T-helper 1 cell treated with Interleukin-12 subunit alpha and Interleukin-12 subunit beta and Interleukin-4 antibody, amounts not matched to agents 30 μg/mL and 1 μg/mL, for 36 hours (primary cell): ENCODE data around the gene TXLNG.

Experiments
- H3K27ac Mint-ChIP-seq: one replicate; pipeline ENCODE4 v1.8.0; 2021; ENCODE audit warnings: mild to moderate bottlenecking, mixed read lengths
- H3K27me3 Mint-ChIP-seq: one replicate; pipeline ENCODE4 v1.8.0; 2021; ENCODE audit warnings: low read depth, mixed read lengths
- H3K36me3 Mint-ChIP-seq: one replicate; pipeline ENCODE4 v1.8.0; 2021; ENCODE audit warnings: low read depth, mixed read lengths
- H3K4me1 Mint-ChIP-seq: one replicate; pipeline ENCODE4 v1.8.0; 2021; ENCODE audit warnings: low read depth, mixed read lengths
- H3K4me3 Mint-ChIP-seq: one replicate; pipeline ENCODE4 v1.8.0; 2021; ENCODE audit warnings: mild to moderate bottlenecking, moderate library complexity, mixed read lengths
- H3K9me3 Mint-ChIP-seq: one replicate; pipeline ENCODE4 v1.8.0; 2021; ENCODE audit warnings: mixed read lengths

TXLNG gene

DNA sequence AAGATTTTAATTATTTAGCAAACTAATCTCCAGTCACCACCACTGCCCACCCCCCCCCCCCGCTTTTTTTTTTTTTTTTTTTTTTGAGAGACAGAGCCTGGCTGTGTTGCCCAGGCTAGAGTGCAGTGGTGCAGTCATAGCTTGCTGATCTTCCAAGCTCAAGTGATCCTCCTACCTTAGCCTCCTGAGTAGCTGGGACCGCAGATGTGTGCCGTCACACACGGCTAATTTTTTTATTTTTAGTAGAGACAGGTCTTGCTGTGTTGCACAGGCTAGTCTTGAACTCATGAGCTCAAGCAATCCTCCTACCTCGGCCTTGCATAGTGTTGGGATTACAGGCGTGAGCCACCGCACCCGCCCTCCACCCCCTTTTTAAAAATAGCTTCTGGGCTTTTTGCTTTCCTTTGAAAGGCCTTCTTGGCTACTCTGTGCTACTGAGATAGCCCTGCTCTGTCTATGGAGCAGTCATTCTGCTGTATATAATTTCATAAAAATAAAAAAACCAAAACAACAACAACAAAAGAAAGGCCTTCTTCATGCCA, 18.7 kb downstream of the TXLNG start:
- H3K27me3 Mint-ChIP-seq, result no peaks in the 10 kb centered on the region
- no peak overlapping the region for H3K4me3 Mint-ChIP-seq
- H3K36me3 Mint-ChIP-seq, result no peaks in the 10 kb centered on the region
- peaks cover 5% of the 10 kb centered on the region for H3K4me1 Mint-ChIP-seq
- no peak overlapping the region for H3K27ac Mint-ChIP-seq
- H3K9me3 Mint-ChIP-seq, result no peaks in the 10 kb centered on the region

DNA sequence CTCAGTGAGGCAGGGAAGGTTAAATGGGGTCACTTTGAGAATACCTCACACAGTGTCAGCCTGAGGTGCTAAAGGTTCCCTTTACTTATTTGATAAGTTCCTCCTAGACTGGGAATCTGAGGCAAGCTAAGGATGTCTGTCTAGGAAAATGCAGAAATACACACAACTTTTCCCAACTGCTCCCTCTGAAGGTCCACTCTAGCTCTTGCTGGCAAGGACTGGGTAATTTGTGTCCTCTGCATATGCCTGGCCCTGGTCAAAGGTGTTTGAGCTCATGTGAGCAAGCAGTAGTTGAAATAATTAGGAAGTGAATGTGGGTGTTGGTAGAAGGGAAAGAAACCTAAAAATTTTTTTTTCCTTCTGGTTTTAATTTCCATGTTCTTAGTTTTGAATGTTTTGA, 21.3 kb downstream of the TXLNG start:
- peaks cover 5% of the 10 kb centered on the region for H3K4me1 Mint-ChIP-seq
- no peaks in the 10 kb centered on the region for H3K9me3 Mint-ChIP-seq
- no peaks in the 10 kb centered on the region for H3K36me3 Mint-ChIP-seq
- H3K27me3 Mint-ChIP-seq, result no peaks in the 10 kb centered on the region
- H3K4me3 Mint-ChIP-seq, result no peak overlapping the region
- no peak overlapping the region for H3K27ac Mint-ChIP-seq

DNA sequence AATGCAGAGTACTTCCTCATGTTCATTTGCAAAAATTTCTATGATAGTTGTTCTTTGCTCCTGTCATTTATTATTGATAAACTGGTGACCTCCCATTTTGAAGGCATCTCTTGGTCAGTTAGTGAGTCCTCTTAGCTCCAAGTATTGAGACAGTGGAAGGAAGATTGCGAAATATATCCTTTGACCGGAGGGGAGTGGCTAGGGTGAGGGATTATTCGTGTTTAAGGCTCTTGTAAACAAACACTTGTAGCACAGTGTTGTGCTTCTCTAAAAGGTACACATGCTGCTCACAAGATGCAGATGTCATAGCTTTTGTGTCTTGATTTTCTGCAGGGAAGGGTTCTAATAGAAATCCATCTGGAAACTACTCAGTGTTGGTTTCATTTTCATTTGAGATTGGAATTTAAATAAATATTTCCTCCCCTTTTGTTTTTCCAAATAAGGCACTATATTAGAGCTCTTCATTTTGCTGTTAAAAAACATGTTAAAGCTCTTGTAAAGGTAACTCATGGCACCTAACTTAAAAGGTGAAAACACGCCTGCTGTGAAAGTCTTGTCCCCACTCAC, 21.8 kb downstream of the TXLNG start:
- Mint-ChIP-seq H3K4me1 (peaks cover 5% of the 10 kb centered on the region), H3K27me3 (no peaks in the 10 kb centered on the region), H3K4me3 (no peak overlapping the region), H3K27ac (no peak overlapping the region), H3K9me3 (no peaks in the 10 kb centered on the region), H3K36me3 (peaks cover 2% of the 10 kb centered on the region)

DNA sequence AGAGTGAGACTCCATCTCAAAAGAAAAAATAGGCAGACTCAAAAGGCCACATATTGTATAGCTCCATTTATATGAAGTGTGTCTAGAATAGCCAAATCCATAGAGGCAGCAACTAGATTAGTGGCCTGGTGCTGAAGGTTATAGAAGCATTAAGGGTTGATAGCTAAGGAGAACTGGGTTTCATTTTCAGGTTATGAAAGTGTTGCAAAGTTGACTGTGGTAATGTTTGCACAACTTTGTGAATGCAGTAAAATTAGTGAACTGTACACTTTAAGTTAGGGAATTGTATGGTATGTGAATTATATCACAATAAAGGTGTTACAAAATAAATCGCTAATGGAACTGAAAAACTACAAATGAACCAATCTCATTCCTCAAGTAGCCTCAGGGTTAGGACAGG, 28.3 kb downstream of the TXLNG start:
- H3K27me3 Mint-ChIP-seq, result no peaks in the 10 kb centered on the region
- H3K4me3 Mint-ChIP-seq, result no peak overlapping the region
- peaks cover 2% of the 10 kb centered on the region for H3K36me3 Mint-ChIP-seq
- no peak overlapping the region for H3K27ac Mint-ChIP-seq
- H3K9me3 Mint-ChIP-seq, result no peaks in the 10 kb centered on the region
- peaks cover 5% of the 10 kb centered on the region for H3K4me1 Mint-ChIP-seq

DNA sequence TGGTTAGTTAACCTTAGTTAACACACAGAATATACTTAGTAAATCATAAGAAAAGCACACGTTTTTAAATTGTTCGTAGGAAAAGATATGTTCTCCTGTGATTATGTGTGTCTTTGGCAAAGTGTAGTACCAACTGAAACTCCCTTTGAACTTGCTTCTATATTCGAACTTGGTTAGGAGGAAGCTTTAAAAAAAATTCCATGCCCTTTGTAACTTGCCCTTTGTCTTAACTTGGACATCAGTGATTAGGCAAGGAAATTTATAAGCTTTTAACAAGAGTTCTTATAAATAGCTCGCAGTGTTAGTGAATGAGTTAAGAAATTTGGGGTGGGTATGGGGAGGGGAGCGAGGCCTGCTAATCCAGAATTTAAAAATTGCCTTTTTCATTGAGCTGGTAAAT, 33.4 kb downstream of the TXLNG start:
- H3K4me1 Mint-ChIP-seq, result peaks cover 5% of the 10 kb centered on the region
- peaks cover 5% of the 10 kb centered on the region for H3K36me3 Mint-ChIP-seq
- H3K4me3 Mint-ChIP-seq, result no peak overlapping the region
- H3K9me3 Mint-ChIP-seq, result no peaks in the 10 kb centered on the region
- no peak overlapping the region for H3K27ac Mint-ChIP-seq
- no peaks in the 10 kb centered on the region for H3K27me3 Mint-ChIP-seq

DNA sequence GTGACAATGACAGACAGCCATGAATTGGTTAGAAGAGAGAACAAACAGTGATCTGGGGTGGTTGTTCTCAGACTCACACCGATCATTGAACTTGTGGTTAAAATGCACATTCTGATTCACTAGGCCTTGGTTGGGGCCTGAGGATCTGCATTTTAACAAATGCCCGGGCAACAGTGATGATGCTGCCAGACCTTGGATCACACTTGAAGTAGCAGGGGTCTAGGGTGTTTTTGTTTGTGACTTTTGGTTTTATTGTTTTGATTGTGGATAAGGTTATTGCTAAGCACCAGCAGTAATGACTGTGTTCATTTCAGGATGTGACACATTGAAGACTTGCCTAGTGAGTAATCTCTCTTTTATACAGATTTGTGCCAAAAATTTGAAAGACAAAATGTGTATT, 36.5 kb downstream of the TXLNG start:
- Mint-ChIP-seq H3K36me3 (peaks cover 5% of the 10 kb centered on the region), H3K4me1 (peaks cover 4% of the 10 kb centered on the region), H3K9me3 (no peaks in the 10 kb centered on the region), H3K27me3 (no peaks in the 10 kb centered on the region), H3K4me3 (no peak overlapping the region), H3K27ac (peak overlapping the region; percentile 49)

DNA sequence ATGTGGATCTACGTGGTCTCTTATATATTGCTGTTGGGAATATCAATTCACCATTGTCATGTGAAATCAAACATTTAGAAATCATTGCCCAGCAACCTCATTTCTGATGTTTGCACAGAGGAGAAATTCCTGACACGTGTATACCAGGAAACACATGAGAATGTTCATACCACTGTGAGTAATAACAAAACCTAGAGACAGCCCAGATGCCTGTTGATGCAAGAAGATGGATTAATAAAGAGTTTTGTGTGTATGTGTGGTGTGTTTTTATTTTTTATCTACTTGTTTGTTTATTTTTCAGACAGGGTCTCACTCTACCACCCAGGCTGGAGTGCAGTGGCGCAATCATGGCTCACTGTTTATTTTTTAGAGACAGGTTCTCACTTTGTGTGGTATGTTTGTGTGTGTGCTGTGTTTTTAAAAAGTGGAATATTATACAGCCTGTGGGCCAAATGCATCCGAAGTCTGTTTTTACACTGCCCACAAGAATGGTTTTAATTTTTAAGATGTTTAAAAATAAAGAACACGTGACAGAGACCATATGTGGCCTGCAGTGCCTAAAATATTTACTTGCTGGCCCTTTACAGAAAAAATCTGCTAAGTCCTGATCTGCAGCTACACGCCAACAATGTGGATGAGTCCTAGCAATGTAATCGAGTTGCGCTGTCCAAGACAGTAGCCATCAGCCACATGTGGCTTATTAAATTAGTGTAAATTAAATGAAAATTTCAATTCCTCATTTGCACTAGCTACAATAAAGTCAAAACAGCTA, 39.2 kb downstream of the TXLNG start:
- H3K27me3 Mint-ChIP-seq, result no peaks in the 10 kb centered on the region
- peaks cover 7% of the 10 kb centered on the region for H3K36me3 Mint-ChIP-seq
- peak overlapping the region; percentile 49 for H3K27ac Mint-ChIP-seq
- no peaks in the 10 kb centered on the region for H3K9me3 Mint-ChIP-seq
- H3K4me1 Mint-ChIP-seq, result peaks cover 6% of the 10 kb centered on the region
- H3K4me3 Mint-ChIP-seq, result no peak overlapping the region

DNA sequence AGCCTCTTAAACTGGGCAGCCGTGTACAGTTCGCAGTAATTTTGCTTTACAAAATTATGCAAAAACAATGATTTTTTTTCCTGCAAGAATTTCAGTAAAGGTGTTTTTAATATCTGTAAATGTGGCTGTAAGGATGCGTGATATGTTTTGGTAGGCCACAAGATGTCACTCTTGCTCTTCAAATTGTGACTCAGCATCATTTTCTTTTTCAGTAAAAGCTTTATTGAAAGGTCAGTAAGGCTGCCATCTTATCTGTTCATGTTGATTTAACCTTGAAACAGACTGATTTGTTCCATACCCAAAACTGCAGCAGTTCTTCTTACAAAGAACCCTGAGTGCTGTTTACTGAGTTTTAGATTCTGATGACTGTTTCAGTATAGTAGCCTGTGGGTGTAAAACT, 39.9 kb downstream of the TXLNG start:
- Mint-ChIP-seq H3K9me3 (no peaks in the 10 kb centered on the region), H3K4me3 (no peak overlapping the region), H3K27ac (no peak overlapping the region), H3K4me1 (peaks cover 6% of the 10 kb centered on the region), H3K36me3 (peaks cover 7% of the 10 kb centered on the region), H3K27me3 (no peaks in the 10 kb centered on the region)

DNA sequence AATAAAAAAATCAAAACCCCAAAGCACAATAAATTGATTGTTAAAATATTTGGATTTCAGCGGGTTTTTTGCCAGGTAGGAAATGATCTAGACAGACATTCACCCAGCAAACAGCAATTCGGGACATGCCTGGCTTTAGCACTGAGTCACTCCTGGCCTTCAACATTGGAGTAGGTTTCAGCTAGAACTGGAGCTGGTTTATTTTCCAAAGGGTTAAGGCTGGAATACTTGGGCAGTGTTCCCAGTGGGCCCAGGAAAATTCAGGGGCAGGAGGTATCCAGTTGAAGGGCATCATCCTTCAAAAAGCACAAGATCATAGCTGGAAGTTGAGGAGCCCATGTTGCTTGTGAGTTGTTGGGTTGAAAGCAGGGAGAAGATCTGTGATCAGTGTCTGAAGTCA, 41.0 kb downstream of the TXLNG start:
- peaks cover 9% of the 10 kb centered on the region for H3K36me3 Mint-ChIP-seq
- H3K27ac Mint-ChIP-seq, result no peak overlapping the region
- H3K9me3 Mint-ChIP-seq, result no peaks in the 10 kb centered on the region
- H3K4me3 Mint-ChIP-seq, result no peak overlapping the region
- H3K27me3 Mint-ChIP-seq, result no peaks in the 10 kb centered on the region
- H3K4me1 Mint-ChIP-seq, result peaks cover 7% of the 10 kb centered on the region

DNA sequence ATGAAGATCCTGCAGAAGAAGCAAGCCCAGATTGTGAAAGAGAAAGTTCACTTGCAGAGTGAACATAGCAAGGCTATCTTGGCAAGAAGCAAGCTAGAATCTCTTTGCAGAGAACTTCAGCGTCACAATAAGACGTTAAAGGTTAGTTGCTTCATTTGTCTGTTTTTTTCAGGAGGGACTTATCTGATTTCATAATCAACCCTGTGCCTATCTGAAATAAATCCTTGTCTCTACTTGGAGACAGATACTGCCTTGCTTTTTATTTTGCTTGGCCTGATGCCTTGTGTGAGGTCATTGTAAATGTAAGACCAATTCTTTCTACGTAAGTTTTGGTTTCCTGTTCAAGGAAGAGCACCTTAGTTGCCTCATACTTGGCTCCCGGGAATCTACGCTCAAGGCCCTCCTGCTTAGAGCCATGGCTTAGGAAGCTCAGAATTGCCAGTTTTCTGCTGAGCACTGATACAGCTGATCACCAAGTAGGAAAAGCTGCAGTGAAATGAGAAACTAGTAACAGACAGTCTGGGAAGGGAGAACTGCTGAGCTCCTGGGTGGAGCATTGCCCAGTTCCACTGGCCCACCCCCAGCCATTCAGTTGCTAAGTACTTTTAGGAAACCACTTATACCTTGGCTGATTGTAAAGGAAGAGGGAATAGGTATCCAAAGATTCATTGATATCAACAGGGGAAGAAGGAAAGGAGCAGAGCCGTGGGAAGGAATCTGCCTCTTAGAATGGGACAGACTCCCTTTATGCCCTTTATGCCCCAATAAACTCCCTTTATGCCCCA, 42.0 kb downstream of the TXLNG start:
- Mint-ChIP-seq H3K36me3 (peaks cover 9% of the 10 kb centered on the region), H3K27me3 (no peaks in the 10 kb centered on the region), H3K9me3 (no peaks in the 10 kb centered on the region), H3K4me1 (peaks cover 7% of the 10 kb centered on the region), H3K27ac (no peak overlapping the region), H3K4me3 (no peak overlapping the region)

DNA sequence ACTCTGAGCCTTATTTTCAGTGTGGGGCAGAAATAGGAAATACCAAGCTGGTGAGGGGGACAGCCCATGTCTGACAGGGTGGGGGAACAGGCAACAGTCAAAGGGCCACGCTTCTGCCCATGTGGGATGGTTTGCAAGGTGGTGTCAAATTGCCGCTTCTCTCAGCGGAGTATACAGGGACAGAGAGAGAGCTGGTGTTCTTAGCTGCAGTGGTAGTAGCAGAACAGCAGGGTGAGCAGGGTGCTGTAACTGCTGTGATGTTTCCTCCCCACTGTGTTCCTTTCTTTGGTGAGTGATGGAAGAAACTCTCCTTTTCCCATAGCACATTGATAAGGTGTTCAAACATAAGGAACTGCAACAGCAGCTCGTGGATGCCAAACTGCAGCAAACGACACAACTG, 46.0 kb downstream of the TXLNG start:
- H3K36me3 Mint-ChIP-seq, result peaks cover 9% of the 10 kb centered on the region
- H3K9me3 Mint-ChIP-seq, result no peaks in the 10 kb centered on the region
- no peak overlapping the region for H3K27ac Mint-ChIP-seq
- H3K4me1 Mint-ChIP-seq, result peaks cover 3% of the 10 kb centered on the region
- H3K27me3 Mint-ChIP-seq, result no peaks in the 10 kb centered on the region
- H3K4me3 Mint-ChIP-seq, result no peak overlapping the region

DNA sequence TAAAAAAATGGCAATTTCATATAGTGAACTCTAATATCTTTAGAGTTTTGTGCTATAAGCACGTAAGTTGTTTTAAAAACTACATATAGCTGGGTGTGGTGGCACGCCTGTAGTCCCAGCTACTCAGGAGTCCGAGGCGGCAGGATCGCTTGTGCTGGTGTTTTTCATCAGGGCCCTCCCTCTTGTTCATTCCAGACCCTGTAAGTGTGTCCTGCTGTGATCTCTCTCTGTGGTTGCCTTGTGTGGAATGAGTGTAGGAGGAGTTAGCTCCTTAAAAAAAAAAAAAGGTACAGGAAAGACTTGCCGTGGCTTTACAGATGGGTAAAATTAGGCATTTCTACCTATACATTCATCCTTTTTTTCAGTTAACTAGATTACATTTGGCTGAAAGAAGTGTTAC, 48.5 kb downstream of the TXLNG start:
- H3K4me1 Mint-ChIP-seq, result peaks cover 2% of the 10 kb centered on the region

DNA sequence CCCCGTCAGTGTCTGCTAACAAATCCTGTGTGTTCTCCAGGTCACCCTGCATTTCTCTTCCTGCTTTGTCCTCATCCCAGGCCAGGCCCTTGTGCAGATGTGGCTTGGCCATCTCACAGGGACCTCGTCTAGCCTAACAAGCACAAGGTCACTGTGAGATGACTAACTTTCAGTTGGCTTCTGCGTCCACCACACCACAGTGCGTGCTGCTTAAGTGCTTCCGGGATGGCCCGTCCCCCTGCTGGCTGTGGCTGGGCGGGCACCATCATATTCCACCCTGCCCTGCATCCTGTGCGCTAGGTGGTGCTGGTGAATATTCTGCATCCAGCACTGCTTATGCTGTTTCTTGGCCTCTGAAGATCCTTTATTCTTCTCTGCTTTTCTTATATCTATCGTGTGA, 50.1 kb downstream of the TXLNG start:
- H3K9me3 Mint-ChIP-seq, result no peaks in the 10 kb centered on the region
- H3K27me3 Mint-ChIP-seq, result no peaks in the 10 kb centered on the region
- H3K4me3 Mint-ChIP-seq, result no peak overlapping the region
- H3K27ac Mint-ChIP-seq, result peak overlapping the region; percentile 36
- peaks cover 2% of the 10 kb centered on the region for H3K4me1 Mint-ChIP-seq
- H3K36me3 Mint-ChIP-seq, result peaks cover 7% of the 10 kb centered on the region

More for the DNA sequence above, 48.5 kb downstream of the TXLNG start:
- Mint-ChIP-seq H3K27ac (no peak overlapping the region), H3K9me3 (no peaks in the 10 kb centered on the region), H3K27me3 (no peaks in the 10 kb centered on the region), H3K36me3 (peaks cover 7% of the 10 kb centered on the region), H3K4me3 (no peak overlapping the region)

DNA sequence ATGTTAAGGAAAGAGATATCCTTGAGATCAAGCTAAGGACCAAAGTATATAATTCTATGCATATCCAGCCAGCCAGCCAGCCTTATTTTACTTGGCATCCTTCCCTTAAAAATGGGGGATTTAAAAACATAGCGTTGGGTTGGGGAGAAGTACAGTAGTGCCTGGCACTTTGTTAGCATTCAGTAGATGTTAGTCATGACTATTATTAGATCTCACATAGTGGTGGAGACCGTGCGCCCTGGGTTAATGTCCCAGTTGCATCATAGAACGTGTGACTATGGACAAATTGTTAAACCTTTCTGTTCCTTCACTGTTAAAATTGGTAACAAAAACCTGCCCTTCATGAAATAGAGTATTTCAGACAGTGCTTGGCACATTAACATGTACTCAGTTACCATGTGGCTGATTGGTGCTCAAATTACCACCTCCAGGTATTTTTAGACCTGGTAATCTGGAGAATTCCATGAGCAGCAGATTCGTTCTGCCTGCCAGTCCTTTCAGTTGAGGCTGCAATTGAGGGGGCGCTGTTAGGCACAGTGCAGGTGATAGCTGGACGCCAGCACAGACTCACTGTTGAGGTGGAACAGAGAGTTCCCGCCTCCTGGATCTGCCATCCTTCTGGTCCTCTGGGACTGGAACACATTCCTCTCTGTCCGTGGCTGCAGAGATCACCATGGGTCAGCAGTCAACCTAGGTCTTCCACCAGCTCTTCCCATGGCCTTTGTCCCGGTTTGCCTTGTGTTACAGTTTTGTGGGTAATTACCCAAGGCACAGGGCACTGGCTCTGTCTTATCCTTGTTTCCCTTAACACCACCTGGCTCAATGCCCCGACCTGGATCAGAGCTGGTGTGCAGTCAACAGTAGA, 52.2 kb downstream of the TXLNG start:
- Mint-ChIP-seq H3K9me3 (no peaks in the 10 kb centered on the region), H3K4me3 (no peak overlapping the region), H3K4me1 (no peaks in the 10 kb centered on the region), H3K27ac (no peak overlapping the region), H3K27me3 (no peaks in the 10 kb centered on the region), H3K36me3 (peaks cover 2% of the 10 kb centered on the region)
